ENCODE measurements around the gene SCAPER. TPM values are rescaled to one million over a fixed set of nuclear protein-coding genes. Genes with fewer than 3 reads are reported as not detected.
"Not testable (repeated sequence)": the region's sequence is repeated elsewhere in the genome, so short reads cannot be mapped to it uniquely, and the experiment has no call there.

SCAPER gene
- polyA plus RNA-seq, 1 experiment = 5.4 TPM

- H3K27me3 ChIP-seq (ENCODE audit: control insufficient read depth, insufficient read depth, low read length) = no peaks in the 10 kb centered on the region
- H3K9me3 ChIP-seq (ENCODE audit: control insufficient read depth, insufficient read depth, low read length) = no peaks in the 10 kb centered on the region
- DNase-seq (ENCODE audit: low read depth, low spot score) = no peak
- POLR2A ChIA-PET = no interaction called here
- no peak overlapping the region for H3K27ac ChIP-seq (ENCODE audit: low read depth, low read length)
- H3K4me3 ChIP-seq (ENCODE audit: low read depth, low read length) = no peak overlapping the region
- TF ChIP-seq CTCF (IDR thresholded peaks at IDR 0.05; ENCODE audit: low read depth, low read length) = no peak
- CTCF ChIA-PET = interaction anchor here (0.7 kb wide), 1 partner anchor 672 kb away, joined by 5 read pairs; no protein-coding TSS in a partner anchor
These were observed 43.2 kb downstream of the SCAPER start for GRCh38 chr15:76861815-76862397.

DNA sequence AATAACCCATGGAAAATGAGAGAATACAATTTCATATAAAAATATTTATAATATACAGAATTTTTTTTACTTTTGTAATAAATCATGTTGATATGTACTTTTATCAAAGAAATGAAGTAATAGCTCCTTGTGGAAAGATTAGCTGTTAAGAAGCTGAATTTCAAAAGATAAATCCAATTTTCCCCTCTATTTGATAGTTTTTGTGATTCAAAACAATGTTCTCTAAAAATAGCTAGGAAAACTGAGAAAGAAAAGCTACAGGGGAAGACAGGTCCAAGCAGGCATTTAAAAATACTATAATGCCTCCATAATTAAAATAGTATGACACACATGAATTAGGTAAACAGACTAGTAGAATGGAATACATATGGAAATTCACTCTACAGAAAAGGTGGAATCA is 44.9 kb downstream of the SCAPER start:
- ChIA-PET POLR2A (no interaction called here), CTCF (interaction anchor here (1.4 to 1.5 kb wide), 2 partner anchors 624 to 710 kb away, joined by 4 to 7 read pairs; no protein-coding TSS in a partner anchor)
- Histone ChIP-seq H3K9me3 (ENCODE audit: control insufficient read depth, insufficient read depth, low read length) (no peaks in the 10 kb centered on the region), H3K4me3 (ENCODE audit: low read depth, low read length) (no peak overlapping the region), H3K27ac (ENCODE audit: low read depth, low read length) (no peak overlapping the region), H3K27me3 (ENCODE audit: control insufficient read depth, insufficient read depth, low read length) (no peaks in the 10 kb centered on the region)
- DNase-seq (ENCODE audit: low read depth, low spot score) = no peak
- TF ChIP-seq CTCF (IDR thresholded peaks at IDR 0.05; ENCODE audit: low read depth, low read length) = no peak

DNA sequence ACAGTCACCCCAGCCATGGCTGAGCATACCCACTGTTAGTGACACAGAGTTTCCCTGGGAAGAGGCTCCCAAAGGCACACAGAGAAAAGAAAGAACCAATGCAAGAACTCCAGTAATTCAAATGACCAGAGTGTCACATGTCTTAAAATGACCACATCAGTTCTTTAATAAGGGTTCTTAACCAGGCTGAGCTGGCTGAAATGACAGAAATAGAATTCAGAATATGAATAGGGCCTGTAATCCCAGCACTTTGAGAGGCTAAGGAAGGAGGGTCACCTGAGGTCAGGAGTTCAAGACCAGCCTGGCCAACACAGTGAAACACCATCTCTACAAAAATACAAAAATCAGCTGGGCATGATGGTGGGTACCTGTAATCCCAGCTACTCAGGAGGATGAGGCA is 54.8 kb downstream of the SCAPER start:
- DNase-seq (ENCODE audit: low read depth, low spot score); H3K27ac ChIP-seq (ENCODE audit: low read depth, low read length); H3K4me3 ChIP-seq (ENCODE audit: low read depth, low read length); POLR2A ChIA-PET; H3K27me3 ChIP-seq (ENCODE audit: control insufficient read depth, insufficient read depth, low read length); CTCF ChIA-PET; H3K9me3 ChIP-seq (ENCODE audit: control insufficient read depth, insufficient read depth, low read length): not testable (repeated sequence)

- TF ChIP-seq CTCF (IDR thresholded peaks at IDR 0.05; ENCODE audit: low read depth, low read length) = no peak
- no peak for DNase-seq (ENCODE audit: low read depth, low spot score)
- Histone ChIP-seq H3K27ac (ENCODE audit: low read depth, low read length) (no peak overlapping the region), H3K9me3 (ENCODE audit: control insufficient read depth, insufficient read depth, low read length) (no peaks in the 10 kb centered on the region), H3K27me3 (ENCODE audit: control insufficient read depth, insufficient read depth, low read length) (no peaks in the 10 kb centered on the region), H3K4me3 (ENCODE audit: low read depth, low read length) (no peak overlapping the region)
- ChIA-PET CTCF (no interaction called here), POLR2A (no interaction called here)
These were observed 58.4 kb downstream of the SCAPER start for GRCh38 chr15:76846782-76847181.

DNA sequence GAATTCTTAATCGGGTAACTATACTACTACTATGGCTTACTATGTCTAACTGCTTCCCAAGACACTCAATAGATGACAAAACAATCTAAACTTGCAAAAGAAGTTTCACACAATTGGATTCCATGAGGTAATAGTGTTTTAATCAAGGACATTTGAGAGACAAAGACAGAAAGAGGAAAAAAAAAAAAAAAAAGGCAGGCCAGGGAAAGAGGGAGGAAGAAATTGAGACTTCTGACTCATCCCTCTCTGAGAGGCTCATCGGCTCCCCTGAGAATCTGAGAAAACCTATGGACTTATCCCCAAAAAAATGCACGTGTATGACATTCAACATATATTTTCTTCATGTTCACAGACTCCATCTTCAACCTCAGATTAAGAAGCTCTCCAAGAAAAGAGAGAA is 61.0 kb downstream of the SCAPER start:
- Histone ChIP-seq H3K27me3 (ENCODE audit: control insufficient read depth, insufficient read depth, low read length) (no peaks in the 10 kb centered on the region), H3K9me3 (ENCODE audit: control insufficient read depth, insufficient read depth, low read length) (no peaks in the 10 kb centered on the region), H3K4me3 (ENCODE audit: low read depth, low read length) (no peak overlapping the region), H3K27ac (ENCODE audit: low read depth, low read length) (no peak overlapping the region)
- DNase-seq (ENCODE audit: low read depth, low spot score) = no peak
- CTCF ChIA-PET = no interaction called here
- POLR2A ChIA-PET = no interaction called here
- TF ChIP-seq CTCF (IDR thresholded peaks at IDR 0.05; ENCODE audit: low read depth, low read length) = no peak

GRCh38 chr15:76843269-76843668 is 61.9 kb downstream of the SCAPER start:
- no peaks in the 10 kb centered on the region for H3K9me3 ChIP-seq (ENCODE audit: control insufficient read depth, insufficient read depth, low read length)
- ChIA-PET CTCF (no interaction called here), POLR2A (no interaction called here)
- no peak for TF ChIP-seq CTCF (IDR thresholded peaks at IDR 0.05; ENCODE audit: low read depth, low read length)
- H3K4me3 ChIP-seq (ENCODE audit: low read depth, low read length) = no peak overlapping the region
- H3K27ac ChIP-seq (ENCODE audit: low read depth, low read length) = no peak overlapping the region
- DNase-seq (ENCODE audit: low read depth, low spot score) = no peak
- no peaks in the 10 kb centered on the region for H3K27me3 ChIP-seq (ENCODE audit: control insufficient read depth, insufficient read depth, low read length)
